Lower leg skin (tissue), 3 donors: ENCODE results near the gene LYPD3.

Experiments used
- POLR2A ChIP-seq, 2 donors: fragments of 450-650 bp; IDR thresholded peaks; one replicate each; pipeline ENCODE4 v1.6.1; 2016 to 2017; ENCODE audit warnings: antibody characterized with exemption in 2 of 2, mild to moderate bottlenecking in 1 of 2, moderate library complexity in 1 of 2
- TF ChIP-seq, protein P1 (sequence below), 3 donors: fragments of 450-650 bp; IDR thresholded peaks; one replicate each; pipeline ENCODE4 v1.5.1; 2016; ENCODE audit warnings: antibody characterized with exemption in 3 of 3, mild to moderate bottlenecking in 3 of 3, moderate library complexity in 2 of 3

DNA sequence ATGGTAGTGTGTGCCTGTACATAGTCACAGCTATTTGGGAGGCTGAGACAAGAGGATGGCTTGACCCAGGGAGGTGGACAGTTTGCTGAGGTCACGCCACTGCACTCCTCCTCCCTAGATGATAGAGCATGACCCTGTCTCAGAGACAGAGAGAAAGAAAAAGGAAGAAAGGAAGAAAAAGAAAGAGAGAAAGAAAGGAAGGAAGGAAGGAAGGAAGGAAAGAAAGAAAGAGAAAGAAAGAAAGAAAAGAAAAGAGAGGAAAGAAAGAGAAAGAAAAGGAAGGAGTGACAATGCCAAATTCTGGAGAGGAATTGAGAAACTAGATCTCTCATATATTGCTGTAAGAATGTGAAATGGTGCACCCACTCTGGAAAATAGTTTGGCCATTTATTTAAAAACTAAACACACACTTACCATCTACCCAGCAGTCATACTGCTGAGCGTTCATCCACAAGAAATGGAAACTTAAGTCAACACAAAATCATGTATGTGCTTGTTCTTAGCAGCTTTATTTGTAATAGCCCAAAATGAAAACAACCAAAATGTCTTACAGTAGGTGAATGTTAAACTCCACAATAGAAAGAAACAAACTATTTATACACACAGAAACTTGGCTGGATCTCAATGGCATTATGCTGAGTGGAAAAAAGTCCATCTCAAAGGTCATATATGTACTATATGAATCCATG lies 43.3 kb downstream of the LYPD3 start:
- TF ChIP-seq, protein P1, sequence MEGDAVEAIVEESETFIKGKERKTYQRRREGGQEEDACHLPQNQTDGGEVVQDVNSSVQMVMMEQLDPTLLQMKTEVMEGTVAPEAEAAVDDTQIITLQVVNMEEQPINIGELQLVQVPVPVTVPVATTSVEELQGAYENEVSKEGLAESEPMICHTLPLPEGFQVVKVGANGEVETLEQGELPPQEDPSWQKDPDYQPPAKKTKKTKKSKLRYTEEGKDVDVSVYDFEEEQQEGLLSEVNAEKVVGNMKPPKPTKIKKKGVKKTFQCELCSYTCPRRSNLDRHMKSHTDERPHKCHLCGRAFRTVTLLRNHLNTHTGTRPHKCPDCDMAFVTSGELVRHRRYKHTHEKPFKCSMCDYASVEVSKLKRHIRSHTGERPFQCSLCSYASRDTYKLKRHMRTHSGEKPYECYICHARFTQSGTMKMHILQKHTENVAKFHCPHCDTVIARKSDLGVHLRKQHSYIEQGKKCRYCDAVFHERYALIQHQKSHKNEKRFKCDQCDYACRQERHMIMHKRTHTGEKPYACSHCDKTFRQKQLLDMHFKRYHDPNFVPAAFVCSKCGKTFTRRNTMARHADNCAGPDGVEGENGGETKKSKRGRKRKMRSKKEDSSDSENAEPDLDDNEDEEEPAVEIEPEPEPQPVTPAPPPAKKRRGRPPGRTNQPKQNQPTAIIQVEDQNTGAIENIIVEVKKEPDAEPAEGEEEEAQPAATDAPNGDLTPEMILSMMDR (IDR thresholded peaks at IDR 0.05) = no peak
- TF ChIP-seq POLR2A (IDR thresholded peaks at IDR 0.05) = no peak
